WTC11 (cell line): ENCODE measurements around the gene RUVBL1. TPM values are rescaled to one million over a fixed set of nuclear protein-coding genes. Genes with fewer than 3 reads are reported as not detected.

Experiments
- ATAC-seq: fragments of 200-7000 bp; cut with Tn5 transposase; 2 replicates; pipeline ENCODE4 v1.10.0; 2021; ENCODE audit warnings: mild to moderate bottlenecking, moderate library complexity
- CTCF ChIA-PET: fragments of 300-600 bp; sonication (Branson Sonifier 250); formaldehyde crosslinking; loops from one replicate; lab custom pipeline; 2021; ENCODE audit warnings: antibody characterized with exemption; lab: Charles Lee
- POLR2A ChIA-PET: fragments of 350-600 bp; sonication (Branson Sonifier 250); formaldehyde crosslinking; loops from one replicate; lab custom pipeline; 2021; ENCODE audit warnings: antibody characterized with exemption; lab: Charles Lee
- DNase-seq: peaks from one replicate; pipeline ENCODE4 v3.0.0; 2021; ENCODE audit warnings: low spot score
- H3K27ac Mint-ChIP-seq: 2 replicates; pipeline ENCODE4 v1.8.0; 2021; ENCODE audit warnings: mixed read lengths
- H3K27me3 Mint-ChIP-seq: 2 replicates; pipeline ENCODE4 v1.8.0; 2021; ENCODE audit warnings: low read depth, mild to moderate bottlenecking, moderate library complexity, mixed read lengths
- H3K36me3 Mint-ChIP-seq: 2 replicates; pipeline ENCODE4 v1.8.0; 2021; ENCODE audit warnings: mixed read lengths
- H3K4me1 Mint-ChIP-seq: 2 replicates; pipeline ENCODE4 v1.8.0; 2022; ENCODE audit warnings: mixed read lengths
- H3K4me3 Mint-ChIP-seq: 2 replicates; pipeline ENCODE4 v1.8.0; 2021; ENCODE audit warnings: mild to moderate bottlenecking, moderate library complexity, mixed read lengths
- H3K9me3 Mint-ChIP-seq: 2 replicates; pipeline ENCODE4 v1.8.0; 2021; ENCODE audit warnings: mixed read lengths
- CBFB ChIP-seq: sonication (generic); formaldehyde crosslinking; IDR thresholded peaks from 2 replicates; pipeline ENCODE4 v1.8.1; 2022; ENCODE audit warnings: mild to moderate bottlenecking, low read depth, missing genetic modification reagents
- E2F5 ChIP-seq: sonication (generic); formaldehyde crosslinking; IDR thresholded peaks from 2 replicates; pipeline ENCODE4 v1.8.1; 2022; ENCODE audit warnings: mild to moderate bottlenecking, moderate library complexity, missing genetic modification reagents
- FOXP1 ChIP-seq: sonication (generic); formaldehyde crosslinking; IDR thresholded peaks from 2 replicates; pipeline ENCODE4 v1.8.0; 2022; ENCODE audit warnings: missing genetic modification reagents, mild to moderate bottlenecking, moderate library complexity, borderline replicate concordance
- NR1H2 ChIP-seq: sonication (generic); formaldehyde crosslinking; IDR thresholded peaks from 2 replicates; pipeline ENCODE4 v1.9.0; 2021; ENCODE audit warnings: mild to moderate bottlenecking, moderate library complexity, missing genetic modification reagents
- STAT6 ChIP-seq: sonication (generic); formaldehyde crosslinking; conservative IDR thresholded peaks from 2 replicates; pipeline ENCODE4 v1.8.1; 2023; ENCODE audit warnings: mild to moderate bottlenecking, low read depth, missing genetic modification reagents, moderate library complexity
- ZBTB43 ChIP-seq: sonication (generic); formaldehyde crosslinking; IDR thresholded peaks from 2 replicates; pipeline ENCODE4 v1.8.1; 2023; ENCODE audit warnings: mild to moderate bottlenecking, missing genetic modification reagents
- ZNF281 ChIP-seq: sonication (generic); formaldehyde crosslinking; IDR thresholded peaks from 2 replicates; pipeline ENCODE4 v1.8.0; 2023; ENCODE audit warnings: mild to moderate bottlenecking, missing genetic modification reagents
- total RNA-seq: library from RNA; stranded (reverse); gene quantifications from 3 replicates; pipeline ENCODE4 v1.2.3, GENCODE V29; 2021

Gene RUVBL1
- total RNA-seq, 1 experiment from 2014 or later: 118 TPM

GRCh38 chr3:128083980-128084674, 39.5 kb downstream of the RUVBL1 start (continued):
- no peak for TF ChIP-seq FOXP1

- peaks cover 74% of the 10 kb centered on the region for H3K36me3 Mint-ChIP-seq
- no peak for ATAC-seq
Measured at GRCh38 chr3:128083396-128083795, 40.2 kb downstream of the RUVBL1 start.

More at GRCh38 chr3:128083396-128083795, 40.2 kb downstream of the RUVBL1 start:
- POLR2A ChIA-PET: no interaction called here
- no peaks in the 10 kb centered on the region for H3K4me1 Mint-ChIP-seq
- TF ChIP-seq CBFB (CRISPR knock-in tag): no peak
- no peak for TF ChIP-seq ZBTB43 (CRISPR knock-in tag)
- no peak for TF ChIP-seq ZNF281
- no peak for TF ChIP-seq NR1H2 (CRISPR knock-in tag)
- no peak for TF ChIP-seq E2F5 (CRISPR knock-in tag)
- no peak for TF ChIP-seq STAT6
- TF ChIP-seq, all 79 proteins: peak for 0
- H3K27me3 Mint-ChIP-seq: no peaks in the 10 kb centered on the region
- no peak overlapping the region for H3K27ac Mint-ChIP-seq
- no peak for DNase-seq
- H3K4me3 Mint-ChIP-seq: no peak overlapping the region
- H3K9me3 Mint-ChIP-seq: no peaks in the 10 kb centered on the region
- CTCF ChIA-PET: interaction anchor here (2.2 kb wide), 1 partner anchor 51 kb away, joined by 8 read pairs; no protein-coding TSS in a partner anchor
